Neural progenitor cell (in vitro differentiated cells): Measurements from ENCODE around the gene PRKD1.

Experiments
- CTCF ChIP-seq: fragments of 200-600 bp; sonication (generic); IDR thresholded peaks from 2 replicates; pipeline ENCODE4 v1.5.1; 2017; ENCODE audit warnings: antibody characterized with exemption, mild to moderate bottlenecking
- EZH2 ChIP-seq: fragments of 200-600 bp; sonication (generic); IDR thresholded peaks from 2 replicates; pipeline ENCODE4 v1.6.1; 2017; ENCODE audit warnings: antibody characterized with exemption, mild to moderate bottlenecking, moderate library complexity

GRCh38 chr14:29937116-29937515, 9.5 kb upstream of the PRKD1 start:
- no peak for TF ChIP-seq CTCF
- no peak for TF ChIP-seq EZH2
